A673 (cell line): ENCODE data around the gene PRKAR2B. TPM values are rescaled to one million over a fixed set of nuclear protein-coding genes. Genes with fewer than 3 reads are reported as not detected.

Source experiments
- BruUV-seq: library from RNA; stranded (reverse); fragments of 400-500 nt; replicated peaks from 2 replicates; lab custom pipeline; 2021; lab: Mats Ljungman, UMichigan
- CTCF ChIA-PET: fragments of 300-600 bp; sonication (Branson Sonifier 250); formaldehyde crosslinking; loops from one replicate; lab custom pipeline; 2022; ENCODE audit warnings: antibody characterized with exemption; lab: Charles Lee
- POLR2A ChIA-PET: fragments of 300-600 bp; sonication (Branson Sonifier 250); formaldehyde crosslinking; loops from one replicate; lab custom pipeline; 2022; ENCODE audit warnings: antibody characterized with exemption; ENCODE audit not compliant: low non-redundant PET; lab: Charles Lee
- DNase-seq: peaks from one replicate; pipeline ENCODE4 v3.0.0-alpha.2; 2015; ENCODE audit warnings: low spot score
- H3K27ac ChIP-seq: fragments of 200-600 bp; sonication (generic); 2 replicates; pipeline ENCODE4 v1.5.1; 2016; ENCODE audit warnings: mixed run types, low read depth, mild to moderate bottlenecking, mixed read lengths, antibody characterized with exemption, low read length; ENCODE audit not compliant: poor library complexity, severe bottlenecking
- H3K27me3 ChIP-seq: fragments of 200-600 bp; sonication (generic); replicated peaks from 2 replicates; pipeline ENCODE4 v1.6.1; 2017; ENCODE audit warnings: mixed run types, low read depth, mild to moderate bottlenecking, mixed read lengths, antibody characterized with exemption, low read length; ENCODE audit not compliant: insufficient read depth, poor library complexity
- H3K36me3 ChIP-seq: fragments of 200-600 bp; sonication (generic); 2 replicates; pipeline ENCODE4 v1.6.1; 2016; ENCODE audit warnings: mixed run types, mild to moderate bottlenecking, mixed read lengths, antibody characterized with exemption, low read length; ENCODE audit not compliant: insufficient read depth, poor library complexity, severe bottlenecking
- H3K4me1 ChIP-seq: fragments of 200-600 bp; sonication (generic); 2 replicates; pipeline ENCODE4 v1.6.1; 2017; ENCODE audit warnings: mixed run types, mild to moderate bottlenecking, mixed read lengths, antibody characterized with exemption, low read length; ENCODE audit not compliant: insufficient read depth, poor library complexity, severe bottlenecking
- H3K4me3 ChIP-seq: fragments of 200-600 bp; sonication (generic); 2 replicates; pipeline ENCODE4 v1.5.1; 2016; ENCODE audit warnings: low read depth, mixed run types, mild to moderate bottlenecking, mixed read lengths, low read length; ENCODE audit not compliant: poor library complexity, severe bottlenecking
- H3K9me3 ChIP-seq: fragments of 200-600 bp; sonication (generic); 2 replicates; pipeline ENCODE4 v1.6.1; 2016; ENCODE audit warnings: mixed run types, low read depth, mild to moderate bottlenecking, mixed read lengths, antibody characterized with exemption, low read length; ENCODE audit not compliant: poor library complexity, severe bottlenecking
- EZH2 ChIP-seq: fragments of 200-600 bp; sonication (generic); IDR thresholded peaks from 2 replicates; pipeline ENCODE4 v1.6.1; 2017; ENCODE audit warnings: borderline replicate concordance, low read depth, mild to moderate bottlenecking, mixed read lengths, antibody characterized with exemption, low read length; ENCODE audit not compliant: poor library complexity, severe bottlenecking
- intact Hi-C: fragments of 100-400 bp; cut with micrococcal nuclease; formaldehyde crosslinking; loops from one replicate; pipeline ENCODE4 v1.10.0; 2022; ENCODE audit not compliant: unreplicated experiment
- total RNA-seq: library from RNA; stranded (reverse); gene quantifications from 2 replicates; pipeline ENCODE4 v1.2.3, GENCODE V29; 2021
- TF ChIP-seq, protein P1 (sequence below): fragments of 300-800, 200-600 bp; sonication (generic); conservative IDR thresholded peaks from 2 replicates; pipeline ENCODE4 v1.5.1; 2017; ENCODE audit warnings: low read depth, mild to moderate bottlenecking, antibody characterized with exemption, low read length, moderate library complexity, mixed read lengths

Gene PRKAR2B
- total RNA-seq, 1 experiment from 2014 or later: 4.8 TPM

DNA sequence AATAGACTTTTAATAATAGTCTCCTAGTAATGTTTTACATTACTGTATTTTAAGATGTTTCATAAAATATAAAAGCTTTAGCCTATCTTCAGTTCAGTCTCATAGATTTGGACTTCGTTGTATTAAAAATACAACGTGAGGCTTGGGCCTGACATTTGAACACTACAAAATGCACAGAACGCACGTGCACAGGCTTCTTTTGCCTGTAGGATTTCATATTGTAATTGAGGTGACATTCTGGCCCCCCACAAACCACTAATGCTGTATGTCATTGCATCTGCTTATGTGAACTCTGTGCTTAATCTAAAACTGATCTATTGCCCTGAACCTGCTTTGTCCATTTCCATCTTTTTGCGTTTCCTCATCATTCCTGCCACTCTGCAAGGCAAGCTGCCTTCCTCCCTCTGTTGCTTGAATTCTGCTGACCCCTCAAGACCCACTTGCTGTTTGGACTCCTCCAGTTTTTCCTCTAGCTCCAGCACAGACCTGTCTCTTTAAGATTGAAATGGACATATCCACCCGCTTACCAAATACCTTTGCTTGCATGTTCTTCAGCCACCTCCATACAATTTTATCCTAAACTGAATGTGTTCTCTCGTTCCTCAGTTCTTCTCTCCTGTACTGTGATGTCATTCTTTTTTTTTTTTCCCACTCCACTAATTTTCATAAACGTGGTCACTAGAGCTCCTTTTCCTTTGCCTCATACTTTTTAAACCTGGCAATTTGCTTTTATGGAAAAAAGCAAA lies 12.4 kb downstream of the PRKAR2B start:
- Histone ChIP-seq H3K4me1 (no peaks in the 10 kb centered on the region), H3K4me3 (no peak overlapping the region), H3K27ac (no peak overlapping the region), H3K9me3 (no peaks in the 10 kb centered on the region), H3K36me3 (no peaks in the 10 kb centered on the region), H3K27me3 (peaks cover 12% of the 10 kb centered on the region)
- ChIA-PET CTCF (no interaction called here), POLR2A (no interaction called here)
- TF ChIP-seq, protein P1, sequence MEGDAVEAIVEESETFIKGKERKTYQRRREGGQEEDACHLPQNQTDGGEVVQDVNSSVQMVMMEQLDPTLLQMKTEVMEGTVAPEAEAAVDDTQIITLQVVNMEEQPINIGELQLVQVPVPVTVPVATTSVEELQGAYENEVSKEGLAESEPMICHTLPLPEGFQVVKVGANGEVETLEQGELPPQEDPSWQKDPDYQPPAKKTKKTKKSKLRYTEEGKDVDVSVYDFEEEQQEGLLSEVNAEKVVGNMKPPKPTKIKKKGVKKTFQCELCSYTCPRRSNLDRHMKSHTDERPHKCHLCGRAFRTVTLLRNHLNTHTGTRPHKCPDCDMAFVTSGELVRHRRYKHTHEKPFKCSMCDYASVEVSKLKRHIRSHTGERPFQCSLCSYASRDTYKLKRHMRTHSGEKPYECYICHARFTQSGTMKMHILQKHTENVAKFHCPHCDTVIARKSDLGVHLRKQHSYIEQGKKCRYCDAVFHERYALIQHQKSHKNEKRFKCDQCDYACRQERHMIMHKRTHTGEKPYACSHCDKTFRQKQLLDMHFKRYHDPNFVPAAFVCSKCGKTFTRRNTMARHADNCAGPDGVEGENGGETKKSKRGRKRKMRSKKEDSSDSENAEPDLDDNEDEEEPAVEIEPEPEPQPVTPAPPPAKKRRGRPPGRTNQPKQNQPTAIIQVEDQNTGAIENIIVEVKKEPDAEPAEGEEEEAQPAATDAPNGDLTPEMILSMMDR: no peak
- TF ChIP-seq EZH2: no peak
- intact Hi-C loops: no loop called here
- no peak for DNase-seq
- no TSS peak for BruUV-seq

DNA sequence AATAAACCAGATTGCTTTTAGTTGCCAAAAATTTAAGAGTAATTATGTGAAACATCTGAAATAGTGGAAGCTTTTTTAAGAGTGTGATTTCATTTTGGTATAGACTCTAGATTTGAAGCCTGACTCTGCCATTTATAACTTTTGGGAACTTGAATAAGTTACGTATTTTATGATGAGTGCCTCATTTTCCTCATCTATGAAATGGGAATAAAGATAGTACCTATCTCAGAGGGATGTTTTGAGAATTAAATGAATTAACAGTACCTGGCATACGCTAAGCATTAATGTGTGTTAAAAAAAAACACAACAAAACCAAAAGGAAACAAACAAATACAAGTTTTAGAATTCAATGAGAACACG lies 12.9 kb downstream of the PRKAR2B start:
- no TSS peak for BruUV-seq
- Histone ChIP-seq H3K27ac (no peak overlapping the region), H3K27me3 (peaks cover 12% of the 10 kb centered on the region), H3K4me3 (no peak overlapping the region), H3K36me3 (no peaks in the 10 kb centered on the region), H3K9me3 (no peaks in the 10 kb centered on the region), H3K4me1 (no peaks in the 10 kb centered on the region)
- intact Hi-C loops: no loop called here
- no peak for DNase-seq
- POLR2A ChIA-PET: interaction anchor here (0.7 kb wide), 1 partner anchor 686 kb away, joined by 4 read pairs; no protein-coding TSS in a partner anchor
- TF ChIP-seq, protein P1: no peak
- TF ChIP-seq EZH2: no peak
- CTCF ChIA-PET: no interaction called here

DNA sequence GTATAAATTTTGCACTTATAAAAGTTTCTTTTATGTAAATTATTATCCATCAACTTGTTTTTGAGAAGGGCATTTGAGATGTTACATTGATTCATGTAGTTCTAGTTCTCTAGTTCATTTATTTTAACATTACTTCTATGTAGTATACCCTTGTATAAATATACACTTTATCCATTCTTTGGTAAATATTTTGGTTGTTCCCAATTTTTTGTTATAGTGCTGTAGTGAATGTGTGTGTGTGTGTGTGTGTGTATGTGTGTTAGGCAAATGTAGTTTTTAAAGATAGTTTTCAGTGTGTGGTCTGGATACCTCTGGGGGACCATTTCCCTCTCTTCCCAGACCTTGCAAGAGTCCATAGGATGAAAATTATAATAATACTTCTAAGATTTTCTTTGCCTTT lies 15.0 kb downstream of the PRKAR2B start:
- ChIA-PET POLR2A (no interaction called here), CTCF (no interaction called here)
- Histone ChIP-seq H3K27ac (no peak overlapping the region), H3K4me3 (no peak overlapping the region), H3K4me1 (no peaks in the 10 kb centered on the region), H3K27me3 (peaks cover 12% of the 10 kb centered on the region), H3K9me3 (no peaks in the 10 kb centered on the region), H3K36me3 (no peaks in the 10 kb centered on the region)
- no TSS peak for BruUV-seq
- TF ChIP-seq EZH2: no peak
- TF ChIP-seq, protein P1: no peak
- intact Hi-C loops: no loop called here
- no peak for DNase-seq
